SU-DHL-6 (cell line): ENCODE results near the gene KCNIP4.

Source experiments
- CTCF ChIP-seq: fragments of 200-600 bp; sonication (generic); IDR thresholded peaks from one replicate; pipeline ENCODE4 v1.5.1; 2017; ENCODE audit warnings: antibody characterized with exemption, mild to moderate bottlenecking, low read length, moderate library complexity; ENCODE audit not compliant: insufficient read depth, poor library complexity, severe bottlenecking
- EZH2phosphoT487 ChIP-seq: fragments of 200-600 bp; sonication (generic), shearing (Covaris generic); conservative IDR thresholded peaks from 2 replicates; pipeline ENCODE4 v1.6.1; 2018; ENCODE audit warnings: mild to moderate bottlenecking, antibody characterized with exemption, low read length, moderate library complexity, mixed read lengths

GRCh38 chr4:21695141-21695540 lies 253.4 kb downstream of the KCNIP4 start:
- TF ChIP-seq CTCF (no peak), EZH2phosphoT487 (no peak)
